ENCODE data around the gene CLCNKB. TPM values are rescaled to one million over a fixed set of nuclear protein-coding genes. Genes with fewer than 3 reads are reported as not detected.
"Not testable (repeated sequence)": the region's sequence is repeated elsewhere in the genome, so short reads cannot be mapped to it uniquely, and the experiment has no call there.

The CLCNKB gene
- total RNA-seq, 2 donors from 2014 or later: 3.9 to 4.6 TPM

DNA sequence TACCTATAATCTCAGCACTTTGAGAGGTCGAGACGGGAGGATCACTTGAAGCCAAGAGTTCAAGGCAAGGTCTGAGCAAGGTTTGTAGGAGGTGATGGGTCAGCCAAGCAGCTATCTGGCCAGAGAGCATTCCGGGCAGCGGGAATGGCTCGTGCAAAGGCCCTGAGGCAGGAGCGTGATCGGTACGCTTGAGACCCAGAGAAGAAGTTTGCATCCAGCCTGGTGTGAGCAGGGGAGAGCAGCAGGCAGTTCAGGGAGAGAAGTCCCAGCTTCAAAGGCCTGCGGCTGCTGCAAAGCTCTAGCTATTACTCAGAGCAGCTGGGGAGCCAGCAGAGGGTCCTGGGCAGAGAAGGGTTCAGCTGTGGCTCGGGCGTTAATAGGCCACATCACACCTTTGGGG is 44.7 kb upstream of the CLCNKB start:
- Histone ChIP-seq H3K4me3 (no peak overlapping the region), H3K36me3 (no peaks in the 10 kb centered on the region), H3K27me3 (no peaks in the 10 kb centered on the region), H3K9me3 (no peaks in the 10 kb centered on the region), H3K4me1 (no peaks in the 10 kb centered on the region), H3K27ac (no peak overlapping the region)
- TF ChIP-seq, protein P1, sequence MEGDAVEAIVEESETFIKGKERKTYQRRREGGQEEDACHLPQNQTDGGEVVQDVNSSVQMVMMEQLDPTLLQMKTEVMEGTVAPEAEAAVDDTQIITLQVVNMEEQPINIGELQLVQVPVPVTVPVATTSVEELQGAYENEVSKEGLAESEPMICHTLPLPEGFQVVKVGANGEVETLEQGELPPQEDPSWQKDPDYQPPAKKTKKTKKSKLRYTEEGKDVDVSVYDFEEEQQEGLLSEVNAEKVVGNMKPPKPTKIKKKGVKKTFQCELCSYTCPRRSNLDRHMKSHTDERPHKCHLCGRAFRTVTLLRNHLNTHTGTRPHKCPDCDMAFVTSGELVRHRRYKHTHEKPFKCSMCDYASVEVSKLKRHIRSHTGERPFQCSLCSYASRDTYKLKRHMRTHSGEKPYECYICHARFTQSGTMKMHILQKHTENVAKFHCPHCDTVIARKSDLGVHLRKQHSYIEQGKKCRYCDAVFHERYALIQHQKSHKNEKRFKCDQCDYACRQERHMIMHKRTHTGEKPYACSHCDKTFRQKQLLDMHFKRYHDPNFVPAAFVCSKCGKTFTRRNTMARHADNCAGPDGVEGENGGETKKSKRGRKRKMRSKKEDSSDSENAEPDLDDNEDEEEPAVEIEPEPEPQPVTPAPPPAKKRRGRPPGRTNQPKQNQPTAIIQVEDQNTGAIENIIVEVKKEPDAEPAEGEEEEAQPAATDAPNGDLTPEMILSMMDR (IDR thresholded peaks at IDR 0.05): no peak
- DNase-seq (ENCODE audit: low spot score): no peak

DNA sequence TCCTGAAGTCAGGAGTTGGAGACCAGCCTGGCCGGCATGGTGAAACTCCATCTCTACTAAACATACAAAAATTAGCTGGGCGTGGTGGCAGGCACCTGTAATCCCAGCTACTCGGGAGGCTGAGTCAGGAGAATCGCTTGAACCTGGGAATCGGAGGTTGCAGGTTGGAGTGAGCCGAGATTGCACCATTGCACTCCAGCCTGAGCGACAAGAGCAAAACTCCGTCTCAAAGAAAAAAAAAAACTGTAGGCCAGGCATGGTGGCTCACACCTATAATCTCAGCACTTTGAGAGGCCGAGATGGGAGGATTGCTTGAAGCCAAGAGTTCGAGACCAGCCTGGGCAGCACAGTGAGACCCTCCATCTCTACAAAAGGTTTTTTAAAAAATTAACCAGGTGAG is 42.3 kb upstream of the CLCNKB start:
- not testable (repeated sequence) for H3K4me1 ChIP-seq; H3K36me3 ChIP-seq; H3K27me3 ChIP-seq; H3K27ac ChIP-seq; H3K9me3 ChIP-seq; H3K4me3 ChIP-seq; DNase-seq (ENCODE audit: low spot score)

DNA sequence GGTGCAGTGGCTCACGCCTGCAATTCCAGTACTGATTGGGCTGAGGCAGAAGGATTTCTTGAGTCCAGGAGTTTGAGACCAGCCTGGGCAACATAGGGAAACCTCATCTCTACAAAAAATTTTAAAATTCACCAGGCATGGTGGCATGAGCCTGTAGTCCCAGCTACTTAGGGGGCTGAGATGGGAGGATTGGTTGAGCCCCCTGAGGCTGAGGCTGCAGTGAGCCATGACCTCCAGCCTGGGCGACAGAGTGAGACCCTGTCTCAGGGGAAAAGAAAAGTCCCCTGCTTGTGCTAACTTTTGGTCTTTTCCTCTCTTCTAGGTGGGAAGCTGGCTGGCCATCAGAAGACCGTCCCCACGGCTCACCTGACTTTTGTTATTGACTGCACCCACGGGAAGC is 38.0 kb upstream of the CLCNKB start:
- TF ChIP-seq, protein P1 (IDR thresholded peaks at IDR 0.05): no peak
- no peaks in the 10 kb centered on the region for H3K4me1 ChIP-seq
- H3K27ac ChIP-seq: no peak overlapping the region
- H3K4me3 ChIP-seq: no peak overlapping the region
- no peaks in the 10 kb centered on the region for H3K9me3 ChIP-seq
- no peak for DNase-seq (ENCODE audit: low spot score)
- H3K36me3 ChIP-seq: no peaks in the 10 kb centered on the region
- no peaks in the 10 kb centered on the region for H3K27me3 ChIP-seq

DNA sequence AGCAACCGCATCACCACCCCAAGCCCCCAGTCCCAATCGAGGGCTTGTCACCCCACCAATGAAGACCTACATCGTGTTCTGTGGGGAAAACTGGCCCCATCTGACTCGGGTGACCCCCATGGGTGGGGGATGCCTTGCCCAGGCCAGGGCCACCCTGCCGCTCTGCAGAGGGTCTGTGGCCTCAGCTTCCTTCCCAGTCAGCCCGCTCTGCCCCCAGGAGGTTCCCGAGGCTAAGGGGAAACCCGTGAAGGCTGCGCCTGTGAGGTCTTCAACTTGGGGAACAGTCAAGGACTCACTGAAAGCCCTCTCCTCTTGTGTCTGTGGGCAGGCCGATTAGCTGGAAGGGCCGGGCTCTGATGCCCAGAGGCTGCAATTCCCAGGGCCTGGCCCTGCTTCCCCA is 37.6 kb upstream of the CLCNKB start:
- H3K4me1 ChIP-seq: no peaks in the 10 kb centered on the region
- no peak overlapping the region for H3K4me3 ChIP-seq
- H3K27ac ChIP-seq: no peak overlapping the region
- H3K9me3 ChIP-seq: no peaks in the 10 kb centered on the region
- H3K36me3 ChIP-seq: no peaks in the 10 kb centered on the region
- TF ChIP-seq, protein P1 (IDR thresholded peaks at IDR 0.05): no peak
- no peak for DNase-seq (ENCODE audit: low spot score)
- H3K27me3 ChIP-seq: no peaks in the 10 kb centered on the region

DNA sequence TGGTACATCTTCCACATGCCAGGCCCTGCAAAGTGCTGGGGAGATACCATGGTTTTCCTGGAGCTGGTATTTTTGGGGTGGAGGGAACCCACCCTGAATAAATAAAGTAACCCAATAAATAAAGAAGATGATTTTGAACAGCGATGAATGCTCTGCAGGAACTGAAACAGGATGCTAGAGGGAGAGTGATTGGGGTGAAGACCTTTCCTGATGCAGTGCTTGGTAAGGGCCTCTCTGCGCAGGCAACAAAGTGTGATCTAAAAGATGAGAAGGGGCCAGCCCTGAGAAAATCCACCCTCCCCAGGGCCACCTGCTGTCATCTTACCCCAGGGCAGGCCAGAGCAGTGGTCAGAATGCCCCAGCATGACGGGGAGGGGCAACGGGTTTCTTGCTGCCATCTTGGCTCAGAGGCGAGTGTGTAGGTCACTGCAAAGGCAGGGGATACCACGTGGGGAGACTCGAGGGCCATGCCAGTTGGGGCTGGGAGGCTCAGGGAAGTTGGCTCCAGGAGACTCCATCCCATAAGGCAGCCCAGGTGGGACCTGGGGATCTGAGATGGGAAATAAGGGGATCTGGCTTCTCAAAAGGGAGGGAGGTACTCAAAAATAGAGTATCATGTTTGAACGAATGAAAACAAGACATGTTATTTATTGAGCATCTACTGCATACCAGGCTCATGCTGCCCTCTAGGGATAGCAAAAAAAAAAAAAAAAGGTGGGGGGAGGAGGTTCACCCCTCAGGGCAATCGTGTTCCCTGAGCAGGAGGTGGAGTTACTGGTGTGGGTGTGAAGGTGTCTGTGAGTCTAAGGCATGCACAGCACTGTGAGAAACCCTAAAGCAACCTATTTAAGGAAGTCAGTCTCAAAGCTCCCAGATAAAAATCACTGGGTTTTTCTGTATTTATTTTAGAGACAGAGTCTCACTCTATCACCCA is 36.8 kb upstream of the CLCNKB start:
- TF ChIP-seq, protein P1 (IDR thresholded peaks at IDR 0.05): no peak

DNA sequence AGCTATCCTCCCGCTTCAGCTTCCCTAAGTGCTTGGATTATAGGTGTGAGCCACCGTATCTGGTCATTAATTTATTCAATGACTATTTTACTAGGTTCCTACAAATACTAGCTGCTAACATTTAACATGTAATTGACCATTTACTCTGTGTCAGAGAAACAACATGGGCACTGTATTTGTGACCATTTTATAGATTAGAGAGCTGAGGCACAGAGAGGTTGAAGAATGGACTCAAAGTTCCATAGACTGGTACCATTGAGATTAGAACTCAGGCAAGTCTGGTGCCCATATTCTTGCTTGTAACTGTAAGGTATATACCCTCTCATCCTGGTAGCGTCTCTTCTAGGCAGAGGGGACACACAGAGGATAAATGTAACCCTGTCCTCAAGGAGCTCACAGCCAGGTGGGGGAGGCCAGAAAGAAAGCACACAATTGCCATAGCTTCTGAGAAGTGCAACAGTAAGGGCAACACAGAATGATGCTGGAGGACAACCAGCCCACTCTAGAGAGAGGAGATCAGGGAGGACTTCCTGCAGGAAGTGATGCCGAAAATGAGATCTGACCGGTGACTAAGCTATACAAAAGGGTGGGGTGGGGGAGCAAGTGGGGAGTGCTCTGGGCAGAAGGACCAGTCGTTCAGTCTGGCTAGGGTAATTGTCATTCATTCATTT is 35.8 kb upstream of the CLCNKB start:
- TF ChIP-seq, protein P1 (IDR thresholded peaks at IDR 0.05): no peak

More for the DNA sequence above, 36.8 kb upstream of the CLCNKB start:
- no peaks in the 10 kb centered on the region for H3K4me1 ChIP-seq
- no peak for DNase-seq (ENCODE audit: low spot score)
- H3K4me3 ChIP-seq: no peak overlapping the region
- no peaks in the 10 kb centered on the region for H3K27me3 ChIP-seq
- H3K36me3 ChIP-seq: no peaks in the 10 kb centered on the region
- no peaks in the 10 kb centered on the region for H3K9me3 ChIP-seq
- no peak overlapping the region for H3K27ac ChIP-seq

More for the DNA sequence above, 35.8 kb upstream of the CLCNKB start:
- Histone ChIP-seq H3K36me3 (no peaks in the 10 kb centered on the region), H3K27ac (no peak overlapping the region), H3K4me1 (peaks cover 0 to 7% of the 10 kb centered on the region in 2 donors), H3K27me3 (no peaks in the 10 kb centered on the region), H3K4me3 (no peak overlapping the region), H3K9me3 (no peaks in the 10 kb centered on the region)
- DNase-seq (ENCODE audit: low spot score): no peak
